Esophagus muscularis mucosa (tissue), 3 donors: Measurements from ENCODE around the gene PHYH.

Experiments
- CTCF ChIP-seq, 3 experiments: fragments of 200-600 bp in 2 of 3; fragments of 450-650 bp in 1 of 3; sonication (generic) in 2 of 3; IDR thresholded peaks; one replicate each; pipeline ENCODE4 v1.5.1; 2017 to 2019; ENCODE audit warnings: antibody characterized with exemption in 3 of 3, mild to moderate bottlenecking in 2 of 3, moderate library complexity in 1 of 3
- POLR2AphosphoS5 ChIP-seq, 2 donors: sonication (generic); formaldehyde crosslinking; IDR thresholded peaks; one replicate each; pipeline ENCODE4 v1.6.1; 2017; ENCODE audit warnings: antibody characterized with exemption in 2 of 2

DNA sequence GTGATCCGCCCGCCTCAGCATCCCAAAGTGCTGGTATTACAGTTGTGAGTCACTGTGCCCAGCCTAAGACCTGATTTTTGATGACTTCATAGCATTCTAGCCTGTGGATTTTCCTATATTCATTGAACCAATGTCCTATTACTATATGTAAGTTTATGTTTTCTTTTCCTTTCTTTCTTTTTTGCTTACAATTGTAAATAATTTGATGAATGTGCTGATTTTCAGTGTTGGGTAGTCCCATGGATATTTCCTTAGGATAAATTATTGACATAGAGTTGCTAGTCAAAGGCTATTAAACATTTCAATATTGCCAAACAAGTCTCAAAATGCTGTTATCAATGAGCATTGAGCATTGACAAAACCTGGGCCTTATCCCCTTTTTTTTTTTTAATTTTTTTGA lies 9.9 kb upstream of the PHYH start:
- TF ChIP-seq CTCF (IDR thresholded peaks at IDR 0.05) (no peak), POLR2AphosphoS5 (IDR thresholded peaks at IDR 0.05) (no peak)
